ENCODE results near the gene EFCAB11. TPM values are rescaled to one million over a fixed set of nuclear protein-coding genes. Genes with fewer than 3 reads are reported as not detected.

The EFCAB11 gene
- total RNA-seq, 1 donor from 2014 or later, result 7.5 TPM

GRCh38 chr14:89806451-89806850 lies 148.1 kb downstream of the EFCAB11 start:
- Histone ChIP-seq H3K4me1 (ENCODE audit: insufficient read depth, low read length) (peaks cover 10% of the 10 kb centered on the region), H3K4me3 (ENCODE audit: insufficient read depth, low read depth, low read length) (no peak overlapping the region), H3K36me3 (ENCODE audit: insufficient read depth, low read length) (no peaks in the 10 kb centered on the region), H3K9ac (ENCODE audit: low read length) (peak overlapping the region; percentile 27), H3K4me2 (ENCODE audit: low read length) (no peak overlapping the region), H3K27ac (ENCODE audit: low read depth, low read length) (peak overlapping the region; percentile 17), H2AFZ (ENCODE audit: low read depth, low read length) (no peak overlapping the region), H3K79me2 (ENCODE audit: insufficient read depth, low read length) (no peaks in the 10 kb centered on the region), H3K27me3 (ENCODE audit: insufficient read depth, low read length) (no peaks in the 10 kb centered on the region), H3K9me3 (ENCODE audit: insufficient read depth, low read depth, low read length) (no peaks in the 10 kb centered on the region), H4K20me1 (ENCODE audit: insufficient read depth, low read length) (no peaks in the 10 kb centered on the region)
- no peak for DNase-seq (ENCODE audit: low read depth)
- Mint-ChIP-seq H3K4me3 (ENCODE audit: unreplicated experiment) (no peak overlapping the region), H3K4me1 (ENCODE audit: low read depth, unreplicated experiment) (peaks cover 22% of the 10 kb centered on the region), H3K27me3 (ENCODE audit: low read depth, unreplicated experiment) (no peaks in the 10 kb centered on the region), H3K27ac (ENCODE audit: unreplicated experiment) (peak overlapping the region; percentile 2), H3K9me3 (ENCODE audit: unreplicated experiment) (no peaks in the 10 kb centered on the region), H3K36me3 (ENCODE audit: low read depth, unreplicated experiment) (no peaks in the 10 kb centered on the region)
- FAIRE-seq, result no peak
- TF ChIP-seq EZH2 (IDR thresholded peaks at IDR 0.05; ENCODE audit: insufficient read depth, low read length) (no peak), CTCF (IDR thresholded peaks at IDR 0.05; ENCODE audit: insufficient read depth, low read depth, low read length) (no peak)

- TF ChIP-seq EZH2 (IDR thresholded peaks at IDR 0.05; ENCODE audit: insufficient read depth, low read length) (no peak), CTCF (IDR thresholded peaks at IDR 0.05; ENCODE audit: insufficient read depth, low read depth, low read length) (no peak)
These were observed 149.0 kb downstream of the EFCAB11 start for GRCh38 chr14:89805501-89805900.

GRCh38 chr14:89803542-89803941 lies 151.0 kb downstream of the EFCAB11 start:
- Histone ChIP-seq H3K4me2 (ENCODE audit: low read length) (no peak overlapping the region), H3K79me2 (ENCODE audit: insufficient read depth, low read length) (no peaks in the 10 kb centered on the region), H3K9ac (ENCODE audit: low read length) (no peak overlapping the region), H3K27me3 (ENCODE audit: insufficient read depth, low read length) (no peaks in the 10 kb centered on the region), H3K4me1 (ENCODE audit: insufficient read depth, low read length) (peaks cover 10% of the 10 kb centered on the region), H3K27ac (ENCODE audit: low read depth, low read length) (no peak overlapping the region), H2AFZ (ENCODE audit: low read depth, low read length) (no peak overlapping the region), H4K20me1 (ENCODE audit: insufficient read depth, low read length) (no peaks in the 10 kb centered on the region), H3K36me3 (ENCODE audit: insufficient read depth, low read length) (no peaks in the 10 kb centered on the region), H3K9me3 (ENCODE audit: insufficient read depth, low read depth, low read length) (no peaks in the 10 kb centered on the region), H3K4me3 (ENCODE audit: insufficient read depth, low read depth, low read length) (no peak overlapping the region)
- peaks cover 31% of the 10 kb centered on the region for H3K4me1 Mint-ChIP-seq (ENCODE audit: low read depth, unreplicated experiment)
- FAIRE-seq, result no peak
- TF ChIP-seq EZH2 (IDR thresholded peaks at IDR 0.05; ENCODE audit: insufficient read depth, low read length) (no peak), CTCF (IDR thresholded peaks at IDR 0.05; ENCODE audit: insufficient read depth, low read depth, low read length) (no peak)
- no peaks in the 10 kb centered on the region for H3K27me3 Mint-ChIP-seq (ENCODE audit: low read depth, unreplicated experiment)
- no peak overlapping the region for H3K4me3 Mint-ChIP-seq (ENCODE audit: unreplicated experiment)
- no peaks in the 10 kb centered on the region for H3K36me3 Mint-ChIP-seq (ENCODE audit: low read depth, unreplicated experiment)
- no peak overlapping the region for H3K27ac Mint-ChIP-seq (ENCODE audit: unreplicated experiment)
- no peak for DNase-seq (ENCODE audit: low read depth)
- no peaks in the 10 kb centered on the region for H3K9me3 Mint-ChIP-seq (ENCODE audit: unreplicated experiment)

More at GRCh38 chr14:89805501-89805900, 149.0 kb downstream of the EFCAB11 start:
- DNase-seq (ENCODE audit: low read depth), result peak; percentile 15
- H3K9ac ChIP-seq (ENCODE audit: low read length), result no peak overlapping the region
- H3K36me3 ChIP-seq (ENCODE audit: insufficient read depth, low read length), result no peaks in the 10 kb centered on the region
- Mint-ChIP-seq H3K4me1 (ENCODE audit: low read depth, unreplicated experiment) (peaks cover 28% of the 10 kb centered on the region), H3K27ac (ENCODE audit: unreplicated experiment) (peak overlapping the region; percentile 11), H3K27me3 (ENCODE audit: low read depth, unreplicated experiment) (no peaks in the 10 kb centered on the region), H3K4me3 (ENCODE audit: unreplicated experiment) (no peak overlapping the region), H3K9me3 (ENCODE audit: unreplicated experiment) (no peaks in the 10 kb centered on the region), H3K36me3 (ENCODE audit: low read depth, unreplicated experiment) (no peaks in the 10 kb centered on the region)
- no peak overlapping the region for H3K4me3 ChIP-seq (ENCODE audit: insufficient read depth, low read depth, low read length)
- no peaks in the 10 kb centered on the region for H3K9me3 ChIP-seq (ENCODE audit: insufficient read depth, low read depth, low read length)
- no peaks in the 10 kb centered on the region for H4K20me1 ChIP-seq (ENCODE audit: insufficient read depth, low read length)
- no peaks in the 10 kb centered on the region for H3K27me3 ChIP-seq (ENCODE audit: insufficient read depth, low read length)
- FAIRE-seq, result no peak
- H3K4me1 ChIP-seq (ENCODE audit: insufficient read depth, low read length), result peaks cover 10% of the 10 kb centered on the region
- no peak overlapping the region for H3K27ac ChIP-seq (ENCODE audit: low read depth, low read length)
- no peak overlapping the region for H2AFZ ChIP-seq (ENCODE audit: low read depth, low read length)
- H3K4me2 ChIP-seq (ENCODE audit: low read length), result no peak overlapping the region
- H3K79me2 ChIP-seq (ENCODE audit: insufficient read depth, low read length), result no peaks in the 10 kb centered on the region
